Measurements from ENCODE around the gene ZHX3.

The ZHX3 gene

DNA sequence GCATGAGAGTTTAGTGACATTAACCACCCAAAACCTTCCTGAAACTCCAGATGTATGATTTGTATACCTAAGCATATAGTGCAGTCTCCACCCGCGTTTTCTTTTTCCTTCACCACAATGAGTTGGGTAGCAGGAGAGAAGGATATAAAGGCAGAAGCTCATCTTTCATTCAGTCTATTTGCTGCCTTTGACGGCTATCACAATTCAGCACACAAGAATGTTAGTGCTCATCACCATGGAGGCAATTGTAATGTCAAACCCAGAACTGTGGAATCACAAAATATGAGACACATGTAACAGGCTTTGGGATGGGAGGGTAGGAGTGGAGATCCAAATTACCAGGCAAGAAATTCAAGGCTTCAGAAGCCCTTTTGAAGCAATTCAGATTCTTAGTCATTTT, 17.6 kb downstream of the ZHX3 start:
- ChIA-PET POLR2A (no interaction called here), CTCF (no interaction called here)
- no peak for DNase-seq
- Histone ChIP-seq H3K4me3 (ENCODE audit: control insufficient read depth in 1 of 7, extremely low read depth in 1 of 7, insufficient read depth in 4 of 7, low read depth in 2 of 7, low read length in 6 of 7) (no peak overlapping the region), H3K27me3 (replicated peaks in 2 of 5; ENCODE audit: control insufficient read depth in 4 of 5, insufficient read depth in 5 of 5, low read length in 4 of 5) (no peaks in the 10 kb centered on the region), H3K9me3 (ENCODE audit: control extremely low read depth in 1 of 5, control insufficient read depth in 4 of 5, insufficient read depth in 2 of 5, low read depth in 1 of 5, low read length in 4 of 5) (no peaks in the 10 kb centered on the region), H3K27ac (ENCODE audit: insufficient read depth in 1 of 2, low read depth in 1 of 2, low read length in 2 of 2, poor library complexity in 1 of 2, severe bottlenecking in 2 of 2) (no peak overlapping the region), H3K4me1 (ENCODE audit: control extremely low read depth in 1 of 4, control insufficient read depth in 4 of 4, insufficient read depth in 4 of 4, low read length in 3 of 4) (peaks cover 3 to 11% (median 5%) of the 10 kb centered on the region in 4 experiments), H3K36me3 (ENCODE audit: control insufficient read depth in 4 of 4, insufficient read depth in 4 of 4, low read length in 3 of 4) (no peaks in the 10 kb centered on the region)
- 100% methylated on average over 1 of the region's 3 CpGs for WGBS (ENCODE audit: insufficient coverage)

DNA sequence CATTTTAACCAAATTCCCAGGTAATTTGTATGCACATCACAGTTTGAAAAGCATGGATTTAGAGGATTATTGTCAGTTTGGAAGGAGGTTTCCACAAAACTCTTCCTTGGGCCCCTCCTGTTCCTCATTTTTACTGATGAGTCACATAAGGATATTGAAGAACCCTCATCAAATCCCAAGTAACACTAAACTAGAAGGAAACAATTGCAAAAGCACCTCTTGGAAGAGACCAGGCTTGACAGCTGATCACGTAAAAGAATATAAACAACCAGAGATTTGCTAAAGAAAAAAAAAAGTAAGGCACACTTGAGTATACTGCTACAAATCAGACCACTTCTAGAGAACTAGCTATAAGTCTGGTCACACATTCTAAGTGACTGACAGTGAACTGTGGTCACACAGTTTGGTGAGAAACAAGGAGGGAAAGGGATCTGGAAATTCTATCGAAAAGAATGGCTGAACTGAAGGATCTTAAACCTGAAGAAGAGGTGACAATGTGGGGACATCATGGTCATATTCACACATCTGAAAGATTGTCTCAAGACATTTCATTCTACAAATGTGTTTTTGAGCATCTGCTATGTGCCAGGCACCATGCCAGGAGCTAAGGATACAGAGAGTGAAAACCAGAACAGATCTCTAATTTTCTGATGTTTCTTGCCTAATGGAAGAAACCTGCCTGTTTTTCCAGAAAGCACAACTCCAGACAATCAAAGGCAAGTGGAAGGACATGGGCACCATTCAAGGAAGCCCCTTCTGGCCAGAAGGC, 24.1 kb downstream of the ZHX3 start:
- no peak for DNase-seq
- Histone ChIP-seq H3K27ac (ENCODE audit: insufficient read depth in 1 of 2, low read depth in 1 of 2, low read length in 2 of 2, poor library complexity in 1 of 2, severe bottlenecking in 2 of 2) (no peak overlapping the region), H3K9me3 (ENCODE audit: control extremely low read depth in 1 of 5, control insufficient read depth in 4 of 5, insufficient read depth in 2 of 5, low read depth in 1 of 5, low read length in 4 of 5) (no peaks in the 10 kb centered on the region), H3K4me1 (ENCODE audit: control extremely low read depth in 1 of 4, control insufficient read depth in 4 of 4, insufficient read depth in 4 of 4, low read length in 3 of 4) (peaks cover 0 to 10% (median 4%) of the 10 kb centered on the region in 4 experiments), H3K27me3 (replicated peaks in 2 of 5; ENCODE audit: control insufficient read depth in 4 of 5, insufficient read depth in 5 of 5, low read length in 4 of 5) (peaks cover 0 to 2% (median 0%) of the 10 kb centered on the region in 5 experiments), H3K4me3 (ENCODE audit: control insufficient read depth in 1 of 7, extremely low read depth in 1 of 7, insufficient read depth in 4 of 7, low read depth in 2 of 7, low read length in 6 of 7) (no peak overlapping the region), H3K36me3 (ENCODE audit: control insufficient read depth in 4 of 4, insufficient read depth in 4 of 4, low read length in 3 of 4) (no peaks in the 10 kb centered on the region)
- 83% methylated on average over 1 of the region's 2 CpGs for WGBS (ENCODE audit: insufficient coverage)
- CTCF ChIA-PET, result interaction anchor here (1.0 to 1.7 kb wide), 3 partner anchors 15 to 46 kb away, joined by 3 to 6 read pairs (median 3); no protein-coding TSS in a partner anchor
- POLR2A ChIA-PET, result no interaction called here

DNA sequence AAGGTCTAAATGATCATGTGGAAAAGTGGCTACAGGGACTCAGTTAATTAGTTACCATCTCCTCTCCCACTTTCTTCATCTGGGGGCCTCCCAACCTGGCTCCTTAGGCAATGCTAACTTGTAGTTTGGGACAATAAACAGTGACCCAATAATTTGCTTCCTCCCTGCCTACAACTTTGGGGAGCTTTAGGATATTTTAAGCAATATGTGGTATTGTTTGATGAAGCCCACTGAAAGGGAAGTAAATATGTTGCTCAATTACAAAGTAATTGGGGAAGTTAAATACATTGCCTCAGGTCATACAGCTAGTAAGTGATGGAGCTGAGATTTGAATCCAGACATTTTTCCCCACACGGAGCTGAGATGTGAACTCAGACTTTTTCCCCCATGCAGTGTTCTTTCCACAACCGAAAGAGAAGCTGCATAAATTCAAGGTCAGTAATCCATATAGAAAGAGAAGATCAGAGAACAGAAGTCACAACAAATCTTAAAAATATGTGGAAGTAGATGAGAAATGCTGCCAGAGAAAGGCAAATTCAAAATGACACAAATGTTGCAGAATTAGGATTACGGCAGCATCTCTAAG, 26.6 kb downstream of the ZHX3 start:
- ChIA-PET POLR2A (no interaction called here), CTCF (interaction anchor here (1.4 kb wide), 2 partner anchors 11 to 30 kb away, joined by 3 read pairs; no protein-coding TSS in a partner anchor)
- Histone ChIP-seq H3K36me3 (ENCODE audit: control insufficient read depth in 4 of 4, insufficient read depth in 4 of 4, low read length in 3 of 4) (no peaks in the 10 kb centered on the region), H3K4me3 (ENCODE audit: control insufficient read depth in 1 of 7, extremely low read depth in 1 of 7, insufficient read depth in 4 of 7, low read depth in 2 of 7, low read length in 6 of 7) (no peak overlapping the region), H3K4me1 (ENCODE audit: control extremely low read depth in 1 of 4, control insufficient read depth in 4 of 4, insufficient read depth in 4 of 4, low read length in 3 of 4) (peaks cover 0 to 10% (median 4%) of the 10 kb centered on the region in 4 experiments), H3K27ac (ENCODE audit: insufficient read depth in 1 of 2, low read depth in 1 of 2, low read length in 2 of 2, poor library complexity in 1 of 2, severe bottlenecking in 2 of 2) (no peak overlapping the region), H3K27me3 (replicated peaks in 2 of 5; ENCODE audit: control insufficient read depth in 4 of 5, insufficient read depth in 5 of 5, low read length in 4 of 5) (peaks cover 0 to 2% (median 0%) of the 10 kb centered on the region in 5 experiments), H3K9me3 (ENCODE audit: control extremely low read depth in 1 of 5, control insufficient read depth in 4 of 5, insufficient read depth in 2 of 5, low read depth in 1 of 5, low read length in 4 of 5) (peaks cover 0 to 15% (median 2%) of the 10 kb centered on the region in 5 experiments)
- 50% methylated on average over 1 of the region's 3 CpGs for WGBS (ENCODE audit: insufficient coverage)
- peak in 2 of 3 donors; percentile 31 to 50 for DNase-seq

DNA sequence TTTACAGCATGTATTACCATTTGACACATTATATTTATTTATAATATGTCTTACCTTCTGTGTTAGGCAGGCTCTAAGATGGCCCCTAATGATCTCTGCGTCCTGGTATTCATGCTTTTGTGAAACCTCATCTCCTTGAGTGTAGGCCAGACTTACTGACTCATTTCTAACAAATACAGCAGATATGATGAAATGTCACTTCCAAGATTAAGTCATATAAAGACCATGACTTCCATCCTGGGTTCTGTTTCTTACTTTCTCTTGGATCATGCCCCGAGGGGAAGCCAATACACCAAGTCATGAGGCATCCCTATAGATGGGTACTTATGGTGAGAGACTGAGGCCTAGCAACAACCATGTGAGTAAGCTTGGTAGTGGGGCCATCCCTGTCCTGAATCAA, 30.2 kb downstream of the ZHX3 start:
- WGBS (ENCODE audit: insufficient coverage), result 86% methylated on average over 1 of the region's 2 CpGs
- ChIA-PET POLR2A (no interaction called here), CTCF (no interaction called here)

DNA sequence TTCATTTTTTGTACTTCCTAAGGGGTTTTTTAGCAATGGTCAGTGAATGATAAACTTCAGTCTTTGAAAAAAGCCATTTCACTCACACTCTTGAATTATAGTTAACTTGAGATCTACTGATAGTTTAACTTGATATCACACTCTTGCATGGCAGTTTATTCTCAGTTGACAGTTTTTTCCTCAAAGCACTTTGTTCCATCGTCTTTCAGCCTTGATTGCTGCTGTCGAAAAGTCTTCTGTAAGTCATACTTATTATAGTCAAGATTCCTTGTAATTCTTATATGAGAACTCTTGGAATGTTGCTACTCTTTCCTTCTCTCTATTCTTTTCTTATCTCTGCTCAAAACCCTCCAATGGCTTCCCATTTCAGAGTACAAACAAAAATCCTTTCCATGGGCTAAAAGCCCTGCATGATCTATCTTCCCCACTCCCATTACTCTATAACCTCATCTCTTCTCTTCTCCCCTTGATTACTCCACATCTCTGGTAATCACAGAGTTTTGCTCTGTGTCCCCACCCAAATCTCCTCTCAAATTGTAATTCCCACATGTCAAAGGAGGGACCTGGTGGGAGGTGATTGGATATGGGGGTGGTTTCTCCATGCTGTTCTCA, 31.2 kb downstream of the ZHX3 start:
- CTCF ChIA-PET, result no interaction called here
- peaks cover 2 to 26% (median 2%) of the 10 kb centered on the region in 5 experiments for H3K9me3 ChIP-seq (ENCODE audit: control extremely low read depth in 1 of 5, control insufficient read depth in 4 of 5, insufficient read depth in 2 of 5, low read depth in 1 of 5, low read length in 4 of 5)
- WGBS (ENCODE audit: insufficient coverage), result no CpG with 5 or more reads among the region's 2 CpGs
- H3K27me3 ChIP-seq (replicated peaks in 2 of 5; ENCODE audit: control insufficient read depth in 4 of 5, insufficient read depth in 5 of 5, low read length in 4 of 5), result no peaks in the 10 kb centered on the region
- no peaks in the 10 kb centered on the region for H3K36me3 ChIP-seq (ENCODE audit: control insufficient read depth in 4 of 4, insufficient read depth in 4 of 4, low read length in 3 of 4)
- no peak overlapping the region for H3K4me3 ChIP-seq (ENCODE audit: control insufficient read depth in 1 of 7, extremely low read depth in 1 of 7, insufficient read depth in 4 of 7, low read depth in 2 of 7, low read length in 6 of 7)
- DNase-seq, result no peak
- POLR2A ChIA-PET, result no interaction called here
- H3K4me1 ChIP-seq (ENCODE audit: control extremely low read depth in 1 of 4, control insufficient read depth in 4 of 4, insufficient read depth in 4 of 4, low read length in 3 of 4), result peaks cover 0 to 10% (median 4%) of the 10 kb centered on the region in 4 experiments
- H3K27ac ChIP-seq (ENCODE audit: insufficient read depth in 1 of 2, low read depth in 1 of 2, low read length in 2 of 2, poor library complexity in 1 of 2, severe bottlenecking in 2 of 2), result no peak overlapping the region

More for the DNA sequence above, 30.2 kb downstream of the ZHX3 start:
- Histone ChIP-seq H3K36me3 (ENCODE audit: control insufficient read depth in 4 of 4, insufficient read depth in 4 of 4, low read length in 3 of 4) (no peaks in the 10 kb centered on the region), H3K9me3 (ENCODE audit: control extremely low read depth in 1 of 5, control insufficient read depth in 4 of 5, insufficient read depth in 2 of 5, low read depth in 1 of 5, low read length in 4 of 5) (peaks cover 2 to 26% (median 2%) of the 10 kb centered on the region in 5 experiments), H3K4me3 (ENCODE audit: control insufficient read depth in 1 of 7, extremely low read depth in 1 of 7, insufficient read depth in 4 of 7, low read depth in 2 of 7, low read length in 6 of 7) (no peak overlapping the region), H3K27ac (ENCODE audit: insufficient read depth in 1 of 2, low read depth in 1 of 2, low read length in 2 of 2, poor library complexity in 1 of 2, severe bottlenecking in 2 of 2) (no peak overlapping the region), H3K27me3 (replicated peaks in 2 of 5; ENCODE audit: control insufficient read depth in 4 of 5, insufficient read depth in 5 of 5, low read length in 4 of 5) (no peaks in the 10 kb centered on the region), H3K4me1 (ENCODE audit: control extremely low read depth in 1 of 4, control insufficient read depth in 4 of 4, insufficient read depth in 4 of 4, low read length in 3 of 4) (peaks cover 0 to 10% (median 4%) of the 10 kb centered on the region in 4 experiments)
- DNase-seq, result no peak

DNA sequence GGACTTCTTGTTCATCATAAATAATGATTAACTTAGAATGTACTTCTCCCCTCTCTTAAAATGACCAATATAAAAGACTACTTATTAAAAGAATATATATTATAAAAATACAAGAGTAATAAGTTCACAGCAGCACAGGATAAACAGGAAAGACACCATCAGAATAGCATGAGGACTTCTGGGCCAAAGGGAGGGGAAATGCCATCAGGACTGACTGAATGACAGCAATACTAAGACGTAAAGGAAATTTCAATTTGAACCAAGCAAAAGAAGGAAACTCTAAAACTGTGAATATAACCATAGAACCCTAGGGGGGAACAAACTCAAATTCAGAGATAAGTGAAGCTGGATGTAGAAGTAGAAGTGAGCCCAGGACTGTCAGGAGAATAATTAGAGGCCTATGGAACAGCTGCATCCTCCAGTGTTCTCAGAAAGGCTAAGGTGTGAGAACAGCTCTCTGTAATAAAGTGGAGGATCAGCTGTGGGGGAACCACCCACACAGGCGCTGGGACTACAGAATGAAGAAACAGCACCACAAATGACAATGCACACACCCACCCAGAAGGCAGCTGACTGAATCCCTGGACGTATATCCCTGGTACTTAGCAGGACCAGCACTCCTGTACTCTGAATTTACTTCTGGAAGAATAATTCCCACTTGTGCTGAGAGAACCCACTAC, 37.8 kb downstream of the ZHX3 start:
- no peaks in the 10 kb centered on the region for H3K27me3 ChIP-seq (replicated peaks in 2 of 5; ENCODE audit: control insufficient read depth in 4 of 5, insufficient read depth in 5 of 5, low read length in 4 of 5)
- H3K9me3 ChIP-seq (ENCODE audit: control extremely low read depth in 1 of 5, control insufficient read depth in 4 of 5, insufficient read depth in 2 of 5, low read depth in 1 of 5, low read length in 4 of 5), result peaks cover 0 to 2% (median 0%) of the 10 kb centered on the region in 5 experiments
- H3K36me3 ChIP-seq (ENCODE audit: control insufficient read depth in 4 of 4, insufficient read depth in 4 of 4, low read length in 3 of 4), result no peaks in the 10 kb centered on the region
- no peak overlapping the region for H3K4me3 ChIP-seq (ENCODE audit: control insufficient read depth in 1 of 7, extremely low read depth in 1 of 7, insufficient read depth in 4 of 7, low read depth in 2 of 7, low read length in 6 of 7)
- ChIA-PET POLR2A (no interaction called here), CTCF (interaction anchor here (1.6 kb wide), 1 partner anchor 13 kb away, joined by 6 read pairs; no protein-coding TSS in a partner anchor)
- peaks cover 0 to 15% (median 7%) of the 10 kb centered on the region in 4 experiments for H3K4me1 ChIP-seq (ENCODE audit: control extremely low read depth in 1 of 4, control insufficient read depth in 4 of 4, insufficient read depth in 4 of 4, low read length in 3 of 4)
- H3K27ac ChIP-seq (ENCODE audit: insufficient read depth in 1 of 2, low read depth in 1 of 2, low read length in 2 of 2, poor library complexity in 1 of 2, severe bottlenecking in 2 of 2), result no peak overlapping the region
- WGBS (ENCODE audit: insufficient coverage), result 100% methylated on average over 1 of the region's 3 CpGs
- peak in 2 of 3 donors; percentile 36 to 47 for DNase-seq
